Measurements from ENCODE around the gene METTL25.

Gene METTL25

GRCh38 chr12:82414926-82415325 lies 56.6 kb downstream of the METTL25 start:
- no peak overlapping the region for H3K4me3 ChIP-seq (ENCODE audit: low read depth, low read length)
- no peak for TF ChIP-seq CTCF (IDR thresholded peaks at IDR 0.05; ENCODE audit: insufficient read depth, low read depth, low read length, missing control alignments)
- no peak for DNase-seq (ENCODE audit: low read depth)

GRCh38 chr12:82415402-82415801 lies 57.1 kb downstream of the METTL25 start:
- no peak for TF ChIP-seq CTCF (IDR thresholded peaks at IDR 0.05; ENCODE audit: insufficient read depth, low read depth, low read length, missing control alignments)
- DNase-seq (ENCODE audit: low read depth), result no peak
- no peak overlapping the region for H3K4me3 ChIP-seq (ENCODE audit: low read depth, low read length)

- H3K4me3 ChIP-seq (ENCODE audit: low read depth, low read length), result no peak overlapping the region
- no peak for TF ChIP-seq CTCF (IDR thresholded peaks at IDR 0.05; ENCODE audit: insufficient read depth, low read depth, low read length, missing control alignments)
- no peak for DNase-seq (ENCODE audit: low read depth)
Measured at GRCh38 chr12:82425241-82425640, 66.9 kb downstream of the METTL25 start.

- no peak overlapping the region for H3K4me3 ChIP-seq (ENCODE audit: low read depth, low read length)
- DNase-seq (ENCODE audit: low read depth), result no peak
- TF ChIP-seq CTCF (IDR thresholded peaks at IDR 0.05; ENCODE audit: insufficient read depth, low read depth, low read length, missing control alignments), result no peak
Measured at GRCh38 chr12:82426081-82426480, 67.8 kb downstream of the METTL25 start.

- DNase-seq (ENCODE audit: low read depth), result no peak
- no peak for TF ChIP-seq CTCF (IDR thresholded peaks at IDR 0.05; ENCODE audit: insufficient read depth, low read depth, low read length, missing control alignments)
- H3K4me3 ChIP-seq (ENCODE audit: low read depth, low read length), result no peak overlapping the region
Measured at GRCh38 chr12:82426586-82426985, 68.3 kb downstream of the METTL25 start.

GRCh38 chr12:82430541-82431145 lies 72.3 kb downstream of the METTL25 start:
- TF ChIP-seq CTCF (IDR thresholded peaks at IDR 0.05; ENCODE audit: insufficient read depth, low read depth, low read length, missing control alignments), result no peak
- H3K4me3 ChIP-seq (ENCODE audit: low read depth, low read length), result no peak overlapping the region
- no peak for DNase-seq (ENCODE audit: low read depth)

GRCh38 chr12:82434392-82434911 lies 76.1 kb downstream of the METTL25 start:
- no peak for TF ChIP-seq CTCF (IDR thresholded peaks at IDR 0.05; ENCODE audit: insufficient read depth, low read depth, low read length, missing control alignments)
- no peak overlapping the region for H3K4me3 ChIP-seq (ENCODE audit: low read depth, low read length)
- DNase-seq (ENCODE audit: low read depth), result no peak
